ENCODE measurements around the gene TAAR9. TPM values are rescaled to one million over a fixed set of nuclear protein-coding genes. Genes with fewer than 3 reads are reported as not detected.
A peak's percentile ranks its signal among the peaks of the same experiment; 100 is the strongest.

Gene TAAR9
- total RNA-seq, 4 donors from 2014 or later = not detected

DNA sequence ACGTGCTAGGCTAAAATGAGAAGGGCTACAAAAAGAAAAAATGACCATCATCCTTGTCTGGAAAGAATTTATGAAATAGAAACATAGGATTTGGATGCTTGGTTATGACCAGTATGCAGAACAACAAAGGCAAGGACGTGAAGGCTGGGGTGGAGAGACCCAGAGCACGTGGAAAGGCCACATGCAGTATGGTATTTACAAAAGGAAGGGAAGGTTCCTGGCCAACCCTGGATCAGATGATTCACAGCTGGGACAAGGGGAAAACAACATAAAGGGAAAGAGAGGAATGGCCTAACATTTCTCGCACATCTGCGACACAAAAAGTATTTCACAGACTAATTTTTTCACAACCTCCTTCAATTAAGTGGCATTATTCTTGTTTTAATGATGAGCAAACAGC, 33.3 kb upstream of the TAAR9 start:
- DNase-seq (ENCODE audit: low spot score in 2 of 2) = no peak
- WGBS, 2 donors = 78 to 83% methylated on average over 5 of the region's 5 CpGs
- no peak for TF ChIP-seq POLR2A (IDR thresholded peaks at IDR 0.05)
- TF ChIP-seq CTCF (IDR thresholded peaks at IDR 0.05) = no peak
- intact Hi-C loops (cut with DNase I; ENCODE audit: low total_unique reads) = no loop called here
- no peak overlapping the region for H3K4me3 ChIP-seq (ENCODE audit: low read depth, poor library complexity, severe bottlenecking)

- no peak for DNase-seq (ENCODE audit: low spot score in 2 of 2)
- intact Hi-C loops (cut with DNase I; ENCODE audit: low total_unique reads) = no loop called here
- 85 to 100% methylated on average over 1 of the region's 1 CpG for WGBS, 2 donors
- no peak for TF ChIP-seq POLR2A (IDR thresholded peaks at IDR 0.05)
- no peak for TF ChIP-seq CTCF (IDR thresholded peaks at IDR 0.05)
- H3K4me3 ChIP-seq (ENCODE audit: low read depth, poor library complexity, severe bottlenecking) = no peak overlapping the region
These were observed 32.9 kb upstream of the TAAR9 start for GRCh38 chr6:132505158-132505557.

DNA sequence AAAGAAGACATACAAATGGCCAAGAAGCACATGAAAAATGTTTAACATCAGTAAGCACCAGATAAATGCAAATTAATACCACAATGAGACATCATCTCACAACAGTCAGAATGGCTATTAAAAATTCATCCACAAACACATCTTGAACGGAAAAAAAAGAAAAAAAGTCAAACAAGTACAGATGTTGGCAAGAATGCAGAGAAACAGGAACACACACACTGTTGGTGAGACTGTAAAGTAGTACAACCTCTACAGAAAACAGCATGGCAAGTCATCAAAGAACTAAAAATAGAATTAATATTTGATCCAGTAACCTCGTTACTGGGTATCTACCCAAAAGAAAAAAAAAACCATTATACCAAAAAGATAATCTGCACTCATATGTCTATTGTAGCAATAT, 31.6 kb upstream of the TAAR9 start:
- no peak for TF ChIP-seq POLR2A (IDR thresholded peaks at IDR 0.05)
- TF ChIP-seq CTCF (IDR thresholded peaks at IDR 0.05) = no peak
- no peak for DNase-seq (ENCODE audit: low spot score in 2 of 2)
- WGBS, 2 donors = 34 to 40% methylated on average over 2 of the region's 2 CpGs
- H3K4me3 ChIP-seq (ENCODE audit: low read depth, poor library complexity, severe bottlenecking) = no peak overlapping the region
- intact Hi-C loops (cut with DNase I; ENCODE audit: low total_unique reads) = no loop called here

GRCh38 chr6:132506869-132507808, 30.9 kb upstream of the TAAR9 start:
- WGBS, 2 donors = 97% methylated on average over 5 of the region's 5 CpGs
- DNase-seq (ENCODE audit: low spot score in 2 of 2) = no peak
- intact Hi-C loops (cut with DNase I; ENCODE audit: low total_unique reads) = no loop called here
- H3K4me3 ChIP-seq (ENCODE audit: low read depth, poor library complexity, severe bottlenecking) = no peak overlapping the region
- TF ChIP-seq POLR2A (IDR thresholded peaks at IDR 0.05) = no peak
- no peak for TF ChIP-seq CTCF (IDR thresholded peaks at IDR 0.05)

DNA sequence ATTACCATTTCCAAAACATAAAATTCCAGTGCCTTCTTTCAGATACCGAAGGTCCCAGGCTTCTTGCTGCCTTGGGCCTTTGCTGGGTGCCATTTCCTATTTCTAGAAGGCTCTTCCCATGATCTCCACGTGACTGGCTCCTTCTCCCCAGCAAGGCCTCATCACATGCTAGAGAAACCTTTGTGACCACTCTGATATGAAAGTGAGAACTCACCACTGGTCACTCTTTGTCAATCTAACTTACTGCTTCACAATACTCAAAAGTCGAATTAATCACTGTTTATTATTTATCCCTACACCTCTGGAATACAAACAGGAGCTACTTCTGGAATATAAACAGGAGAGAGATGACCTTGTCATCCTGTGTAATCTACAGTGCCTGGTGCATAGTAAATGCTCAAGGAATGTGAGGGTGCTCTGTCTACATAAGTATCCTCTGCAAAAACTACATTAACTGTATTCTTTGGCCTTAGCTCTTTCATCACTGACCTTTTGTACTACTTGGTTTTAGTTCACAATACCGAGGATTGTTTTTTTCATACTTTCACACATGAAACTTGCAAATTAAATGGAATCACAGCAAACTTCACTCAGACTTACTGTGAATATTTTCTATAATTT, 26.8 kb upstream of the TAAR9 start:
- H3K4me3 ChIP-seq (ENCODE audit: low read depth, poor library complexity, severe bottlenecking) = no peak overlapping the region
- 39 to 41% methylated on average over 4 of the region's 4 CpGs for WGBS, 2 donors
- intact Hi-C loops (cut with DNase I; ENCODE audit: low total_unique reads) = no loop called here
- no peak for TF ChIP-seq POLR2A (IDR thresholded peaks at IDR 0.05)
- TF ChIP-seq CTCF (IDR thresholded peaks at IDR 0.05) = no peak
- DNase-seq (ENCODE audit: low spot score in 2 of 2) = peak in 1 of 2 donors; percentile 40
